ENCODE data around the gene ATG14.

DNA sequence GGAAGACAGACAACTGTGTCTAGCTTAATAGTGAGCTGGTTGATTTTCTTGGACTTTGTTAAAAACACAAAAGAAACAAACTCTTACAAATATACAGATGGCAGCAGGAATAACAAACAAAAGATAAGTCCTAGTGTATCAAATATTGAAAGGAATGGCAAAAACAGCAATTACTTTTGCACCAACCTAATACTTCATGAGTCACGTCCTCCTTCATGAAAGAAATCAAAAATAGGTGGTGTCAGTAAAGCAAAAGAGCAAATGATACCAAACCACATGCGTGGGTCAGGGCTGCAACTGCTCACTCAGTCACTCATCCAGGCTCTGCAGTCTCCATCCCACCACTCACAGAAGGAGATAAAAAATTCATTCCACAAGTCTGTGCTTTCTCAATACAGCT lies 11.8 kb downstream of the ATG14 start:
- TF ChIP-seq YY1 (IDR thresholded peaks at IDR 0.05; ENCODE audit: insufficient read depth, insufficient read length) (no peak), ZNF274 (IDR thresholded peaks at IDR 0.05; ENCODE audit: low read depth, low read length) (no peak), SUZ12 (IDR thresholded peaks at IDR 0.05; ENCODE audit: extremely low read depth, insufficient read depth, insufficient read length) (no peak)

All from NT2/D1 (cell line).